ENCODE data around the gene TIPARP.

The TIPARP gene

GRCh38 chr3:156642750-156643728 lies 31.4 kb upstream of the TIPARP start:
- Histone ChIP-seq H3K9me3 (ENCODE audit: control insufficient read depth, insufficient read depth, low read depth, low read length) (no peaks in the 10 kb centered on the region), H3K4me1 (ENCODE audit: control insufficient read depth, insufficient read depth, low read length) (no peaks in the 10 kb centered on the region), H3K4me3 (ENCODE audit: low read depth, low read length) (no peak overlapping the region), H3K27ac (ENCODE audit: extremely low read depth, low read depth, low read length) (no peak overlapping the region), H3K36me3 (ENCODE audit: control insufficient read depth in 2 of 2, insufficient read depth in 1 of 2, low read length in 2 of 2) (no peaks in the 10 kb centered on the region)
- ChIA-PET CTCF (no interaction called here), POLR2A (no interaction called here)
- TF ChIP-seq ZNF747 (tag by site-specific recombination; IDR thresholded peaks at IDR 0.05) (no peak), ZNF544 (tag by site-specific recombination; IDR thresholded peaks at IDR 0.05) (no peak), KLF16 (tag by site-specific recombination; IDR thresholded peaks at IDR 0.05) (no peak), ZBTB11 (tag by site-specific recombination; conservative IDR thresholded peaks at IDR 0.05; ENCODE audit: low read depth) (no peak), ZNF175 (tag by site-specific recombination; IDR thresholded peaks at IDR 0.05) (no peak), ZNF133 (tag by site-specific recombination; IDR thresholded peaks at IDR 0.05) (no peak), KLF17 (tag by site-specific recombination; IDR thresholded peaks at IDR 0.05) (no peak), GLI4 (tag by site-specific recombination; IDR thresholded peaks at IDR 0.05) (no peak), ZBTB7A (tag by site-specific recombination; IDR thresholded peaks at IDR 0.05; ENCODE audit: low read depth) (no peak), ZNF837 (tag by site-specific recombination; IDR thresholded peaks at IDR 0.05) (no peak), RBAK (tag by site-specific recombination; IDR thresholded peaks at IDR 0.05) (no peak), ZNF324 (tag by site-specific recombination; IDR thresholded peaks at IDR 0.05) (no peak), ZNF514 (tag by site-specific recombination; IDR thresholded peaks at IDR 0.05) (no peak), ZNF513 (tag by site-specific recombination; IDR thresholded peaks at IDR 0.05) (no peak), ZNF214 (tag by site-specific recombination; IDR thresholded peaks at IDR 0.05; ENCODE audit: borderline replicate concordance) (no peak), ZNF138 (tag by site-specific recombination; IDR thresholded peaks at IDR 0.05; ENCODE audit: borderline replicate concordance) (no peak), ZNF132 (tag by site-specific recombination; IDR thresholded peaks at IDR 0.05; ENCODE audit: borderline replicate concordance) (no peak), ZNF664 (tag by site-specific recombination; IDR thresholded peaks at IDR 0.05) (no peak), SP2 (tag by site-specific recombination; IDR thresholded peaks at IDR 0.05) (no peak), ZNF768 (tag by site-specific recombination; IDR thresholded peaks at IDR 0.05) (no peak)

All from HEK293 (cell line).